ENCODE data around the gene OGDH. TPM values are rescaled to one million over a fixed set of nuclear protein-coding genes. Genes with fewer than 3 reads are reported as not detected.

OGDH gene
- total and polyA plus RNA-seq, 2 of the 4 experiments (the other 2 are of a cell fraction): 47.4 to 56.5 TPM

DNA sequence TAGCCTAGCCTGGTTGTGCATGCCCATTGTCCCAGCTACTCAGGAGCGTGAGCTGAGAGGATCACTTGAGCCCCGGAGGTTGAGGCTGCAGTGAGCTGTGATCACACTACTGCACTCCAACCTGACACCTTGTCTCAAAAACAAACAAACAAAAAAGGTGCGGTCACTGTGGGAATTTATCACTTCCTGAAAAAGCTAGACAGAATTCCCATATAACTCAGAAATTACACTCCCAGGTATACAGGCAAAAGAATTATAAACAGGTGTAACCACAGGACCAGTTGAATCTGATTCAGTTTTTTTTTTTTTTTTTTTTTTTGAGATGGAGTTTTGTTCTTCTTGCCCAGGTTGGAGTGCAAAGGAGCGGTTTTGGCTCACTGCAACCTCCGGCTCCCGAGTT, 3.2 kb upstream of the OGDH start:
- no peaks in the 10 kb centered on the region for H3K4me1 ChIP-seq (ENCODE audit: control insufficient read depth, insufficient read depth, low read length)
- POLR2A ChIA-PET (ENCODE audit: unreplicated experiment): no interaction called here

More for the DNA sequence above, 3.2 kb upstream of the OGDH start:
- CTCF ChIA-PET: interaction anchor here (0.7 kb wide), 1 partner anchor 154 kb away, joined by 6 read pairs; no protein-coding TSS in a partner anchor
- Histone ChIP-seq H3K56ac (ENCODE audit: extremely low read depth, insufficient read depth, low read length) (no peak overlapping the region), H3K23ac (ENCODE audit: low read depth, low read length) (no peak overlapping the region), H2BK5ac (ENCODE audit: low read depth, low read length, poor library complexity, severe bottlenecking) (no peak overlapping the region), H4K91ac (ENCODE audit: insufficient read depth, low read depth, low read length) (no peak overlapping the region), H3K14ac (replicated peaks; ENCODE audit: low read depth, low read length) (no peak overlapping the region), H2BK120ac (ENCODE audit: low read depth, low read length) (no peak overlapping the region), H3K9me1 (ENCODE audit: insufficient read depth, low read length) (no peaks in the 10 kb centered on the region), H3K4me3 (ENCODE audit: insufficient read depth, low read depth, low read length) (no peak overlapping the region), H3K27me3 (ENCODE audit: control insufficient read depth, insufficient read depth, low read length) (peaks cover 3% of the 10 kb centered on the region), H2AK5ac (ENCODE audit: low read depth, low read length) (no peak overlapping the region), H4K8ac (ENCODE audit: low read depth in 2 of 2, low read length in 2 of 2) (no peak overlapping the region), H3K4me2 (ENCODE audit: low read depth, low read length) (no peak overlapping the region), H2AK9ac (replicated peaks; ENCODE audit: low read depth, low read length, poor library complexity) (no peak overlapping the region), H3K9me3 (ENCODE audit: control insufficient read depth, insufficient read depth, low read length) (no peaks in the 10 kb centered on the region), H3K27ac (ENCODE audit: insufficient read depth, low read length) (no peak overlapping the region), H3K4ac (ENCODE audit: low read depth, low read length) (no peak overlapping the region), H4K5ac (ENCODE audit: low read depth, low read length) (no peak overlapping the region), H3K18ac (ENCODE audit: low read depth, low read length) (no peak overlapping the region), H4K20me1 (ENCODE audit: insufficient read depth, low read length) (no peaks in the 10 kb centered on the region), H3K9ac (ENCODE audit: low read depth, low read length) (no peak overlapping the region), H2AFZ (replicated peaks; ENCODE audit: low read length, poor library complexity) (no peak overlapping the region), H3K36me3 (ENCODE audit: control insufficient read depth, insufficient read depth, low read length) (no peaks in the 10 kb centered on the region), H2BK20ac (ENCODE audit: low read depth, low read length) (no peak overlapping the region), H3K79me1 (ENCODE audit: low read depth in 1 of 2, low read length in 2 of 2) (peaks cover 6 to 12% of the 10 kb centered on the region in 2 experiments; a peak in 3 of 4 replicates), H2BK15ac (ENCODE audit: low read depth, low read length) (no peak overlapping the region)
- DNase-seq (no peak), ATAC-seq (ENCODE audit: low read depth) (no peak)
- in situ Hi-C loops (cut with MboI; ENCODE audit: low sequenced_read_pairs) (no loop called here), dilution Hi-C loops (cut with HindIII; ENCODE audit: low sequenced_read_pairs, unreplicated experiment) (no loop called here), intact Hi-C loops (cut with micrococcal nuclease) (no loop called here)
- TF ChIP-seq RCOR1 (IDR thresholded peaks at IDR 0.05; ENCODE audit: insufficient replicate concordance, low read length) (no peak), RAD21 (IDR thresholded peaks at IDR 0.05; ENCODE audit: low read length) (no peak), CEBPB (IDR thresholded peaks at IDR 0.05; ENCODE audit: low read depth, low read length) (no peak), FOS (IDR thresholded peaks at IDR 0.05; ENCODE audit: low read depth, low read length) (no peak), SMC3 (IDR thresholded peaks at IDR 0.05; ENCODE audit: low read depth, low read length) (no peak), CHD1 (IDR thresholded peaks at IDR 0.05; ENCODE audit: low read depth, low read length) (no peak), MXI1 (IDR thresholded peaks at IDR 0.05; ENCODE audit: borderline replicate concordance, low read depth, low read length) (no peak), CTCF (conservative IDR thresholded peaks at IDR 0.05; ENCODE audit: low read depth, low read length) (no peak), NFE2L2 (IDR thresholded peaks at IDR 0.05; ENCODE audit: low read depth, low read length) (no peak), RFX5 (IDR thresholded peaks at IDR 0.05; ENCODE audit: low read depth, low read length) (no peak)
- no TSS peak for BruUV-seq (replicated peaks)
- WGBS, 2 experiments (ENCODE audit: extremely low coverage in 2 of 2, insufficient read length in 1 of 2): no CpG with 5 or more reads among the region's 6 CpGs

All from IMR-90 (cell line).